T1000 (cell line): Measurements from ENCODE around the gene FOLR3.
"Not testable (repeated sequence)": the region's sequence is repeated elsewhere in the genome, so short reads cannot be mapped to it uniquely, and the experiment has no call there.

ENCODE experiments used
- DNase-seq: peaks from one replicate; lab custom pipeline; 2025; ENCODE audit warnings: mixed read lengths; lab: John Stamatoyannopoulos, UW

Gene FOLR3

GRCh38 chr11:72162891-72163492 is 27.5 kb downstream of the FOLR3 start:
- DNase-seq = no peak

- DNase-seq = not testable (repeated sequence)
Measured at GRCh38 chr11:72164187-72164586, 28.7 kb downstream of the FOLR3 start.

- not testable (repeated sequence) for DNase-seq
Measured at GRCh38 chr11:72169046-72169555, 33.6 kb downstream of the FOLR3 start.

- not testable (repeated sequence) for DNase-seq
Measured at GRCh38 chr11:72169754-72170153, 34.2 kb downstream of the FOLR3 start.

GRCh38 chr11:72172043-72172442 is 36.5 kb downstream of the FOLR3 start:
- not testable (repeated sequence) for DNase-seq

- DNase-seq = no peak
Measured at GRCh38 chr11:72173291-72173690, 37.8 kb downstream of the FOLR3 start.

GRCh38 chr11:72174302-72175070 is 39.0 kb downstream of the FOLR3 start:
- DNase-seq = no peak

- DNase-seq = no peak
Measured at GRCh38 chr11:72177656-72178055, 42.1 kb downstream of the FOLR3 start.

- no peak for DNase-seq
Measured at GRCh38 chr11:72179049-72179803, 43.7 kb downstream of the FOLR3 start.

GRCh38 chr11:72179804-72180396 is 44.4 kb downstream of the FOLR3 start:
- no peak for DNase-seq

- not testable (repeated sequence) for DNase-seq
Measured at GRCh38 chr11:72180892-72181552, 45.5 kb downstream of the FOLR3 start.

GRCh38 chr11:72181553-72181958 is 46.0 kb downstream of the FOLR3 start:
- DNase-seq = not testable (repeated sequence)

- DNase-seq = no peak
Measured at GRCh38 chr11:72188267-72188666, 52.7 kb downstream of the FOLR3 start.
